MM.1S (cell line): ENCODE results near the gene IFIT1.
"Not testable (repeated sequence)": the region's sequence is repeated elsewhere in the genome, so short reads cannot be mapped to it uniquely, and the experiment has no call there.

Experiments
- DNase-seq: peaks from one replicate; pipeline ENCODE4 v3.0.0-alpha.2; 2015
- H2AFZ ChIP-seq: fragments of 300-600 bp; sonication (generic); 2 replicates; pipeline ENCODE4 v1.6.0; 2016; ENCODE audit warnings: antibody characterized with exemption, low read length
- H3F3A ChIP-seq: fragments of 300-600 bp; sonication (generic); 2 replicates; pipeline ENCODE4 v1.6.1; 2016; ENCODE audit warnings: mild to moderate bottlenecking, antibody characterized with exemption, low read length, moderate library complexity, mixed read lengths; ENCODE audit not compliant: insufficient read depth
- H3K27ac ChIP-seq: fragments of 300-600 bp; sonication (generic); 2 replicates; pipeline ENCODE4 v1.5.1; 2016; ENCODE audit warnings: mild to moderate bottlenecking, low read length
- H3K27me3 ChIP-seq: fragments of 300-600 bp; sonication (generic); replicated peaks from 2 replicates; pipeline ENCODE4 v1.6.0; 2016; ENCODE audit warnings: low read length; ENCODE audit not compliant: insufficient read depth
- H3K36me3 ChIP-seq: fragments of 300-600 bp; sonication (generic); replicated peaks from 2 replicates; pipeline ENCODE4 v1.6.1; 2016; ENCODE audit warnings: mild to moderate bottlenecking, low read length, mixed read lengths; ENCODE audit not compliant: insufficient read depth
- H3K4me1 ChIP-seq: fragments of 300-600 bp; sonication (generic); 2 replicates; pipeline ENCODE4 v1.6.1; 2016; ENCODE audit warnings: low read length, mixed read lengths
- H3K4me2 ChIP-seq: fragments of 300-600 bp; sonication (generic); 2 replicates; pipeline ENCODE4 v1.6.0; 2016; ENCODE audit warnings: low read depth, low read length
- H3K4me3 ChIP-seq: fragments of 300-600 bp; sonication (generic); 2 replicates; pipeline ENCODE4 v1.5.1; 2016; ENCODE audit warnings: low read length, mixed read lengths
- H3K79me2 ChIP-seq: fragments of 300-600 bp; sonication (generic); 2 replicates; pipeline ENCODE4 v1.6.1; 2016; ENCODE audit warnings: mixed run types, low read length, mixed read lengths
- H3K9ac ChIP-seq: fragments of 300-600 bp; sonication (generic); 2 replicates; pipeline ENCODE4 v1.6.1; 2016; ENCODE audit warnings: low read length, mixed read lengths
- H3K9me2 ChIP-seq: fragments of 300-600 bp; sonication (generic); replicated peaks from 2 replicates; pipeline ENCODE4 v1.6.1; 2016; ENCODE audit warnings: mild to moderate bottlenecking, low read length, mixed read lengths; ENCODE audit not compliant: insufficient read depth
- H3K9me3 ChIP-seq: fragments of 300-600 bp; sonication (generic); replicated peaks from 2 replicates; pipeline ENCODE4 v1.6.1; 2016; ENCODE audit warnings: mild to moderate bottlenecking, low read length, mixed read lengths; ENCODE audit not compliant: insufficient read depth
- H4K20me1 ChIP-seq: fragments of 300-600 bp; sonication (generic); 2 replicates; pipeline ENCODE4 v1.6.1; 2016; ENCODE audit warnings: mild to moderate bottlenecking, low read length, moderate library complexity, mixed read lengths; ENCODE audit not compliant: insufficient read depth
- CTCF ChIP-seq: fragments of 300-600 bp; sonication (generic); IDR thresholded peaks from 2 replicates; pipeline ENCODE4 v1.5.1; 2016; ENCODE audit warnings: antibody characterized with exemption, low read length, mixed read lengths
- EZH2 ChIP-seq: fragments of 300-600 bp; sonication (generic); optimal IDR thresholded peaks from 2 replicates; pipeline ENCODE3; 2017; ENCODE audit warnings: low read depth, mild to moderate bottlenecking, antibody characterized with exemption, low read length, mixed read lengths
- EZH2phosphoT487 ChIP-seq: fragments of 300-600 bp; sonication (generic); IDR thresholded peaks from 2 replicates; pipeline ENCODE4 v1.6.1; 2018; ENCODE audit warnings: antibody characterized with exemption, low read length

Gene IFIT1

GRCh38 chr10:89403043-89403442 is 10.6 kb downstream of the IFIT1 start:
- H3K79me2 ChIP-seq = no peaks in the 10 kb centered on the region
- no peaks in the 10 kb centered on the region for H3K27me3 ChIP-seq
- DNase-seq = no peak

DNA sequence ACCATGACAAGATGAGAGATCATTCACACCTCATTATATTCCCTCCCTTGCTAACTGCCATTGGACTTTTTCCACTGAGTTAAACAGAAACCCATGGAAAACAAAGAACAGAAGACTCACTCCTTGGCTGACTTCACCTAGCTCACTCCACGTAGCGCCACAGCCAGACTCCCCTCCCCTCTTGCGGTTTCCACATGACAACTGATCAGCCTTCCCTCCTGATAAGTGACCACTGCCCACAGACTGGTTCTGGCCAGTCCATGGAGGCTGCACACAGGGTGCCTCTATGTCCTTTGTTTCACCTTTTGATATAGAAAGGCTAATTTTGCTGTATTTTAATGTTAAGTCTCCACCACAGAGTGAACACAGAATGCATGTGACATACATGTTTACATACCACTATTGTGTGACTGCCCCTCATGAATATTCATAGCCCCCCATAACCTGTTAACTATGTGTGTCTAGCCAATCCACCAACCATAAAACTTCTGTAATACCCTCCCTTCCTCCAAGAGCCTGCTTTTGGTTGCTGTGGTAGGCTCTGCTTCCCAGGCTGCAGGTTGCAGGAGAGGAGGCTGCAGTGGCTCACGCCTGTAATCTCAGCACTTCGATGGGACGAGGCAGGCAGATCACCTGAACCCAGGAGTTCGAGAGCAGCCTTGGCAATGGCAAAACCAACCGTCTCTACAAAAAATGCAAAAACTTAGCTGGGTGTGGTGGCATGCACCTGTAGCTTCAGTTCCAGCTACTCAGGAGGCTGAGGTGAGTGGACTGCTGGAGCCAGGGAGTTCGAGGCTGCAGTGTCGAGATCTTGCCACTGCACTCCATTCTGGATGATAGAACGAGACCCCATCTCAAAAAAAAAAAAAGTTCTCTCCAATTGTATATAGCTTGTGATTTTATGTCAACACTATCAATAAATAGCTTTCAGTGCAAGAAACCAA is 12.0 kb downstream of the IFIT1 start:
- Histone ChIP-seq H3K9me2 (no peaks in the 10 kb centered on the region), H3K4me3 (no peak overlapping the region), H3K36me3 (no peaks in the 10 kb centered on the region), H4K20me1 (no peaks in the 10 kb centered on the region), H3K79me2 (no peaks in the 10 kb centered on the region), H3K27ac (no peak overlapping the region), H3K27me3 (no peaks in the 10 kb centered on the region), H3K4me1 (no peaks in the 10 kb centered on the region), H3K4me2 (no peak overlapping the region), H3F3A (no peaks in the 10 kb centered on the region), H3K9me3 (no peaks in the 10 kb centered on the region), H3K9ac (no peak overlapping the region), H2AFZ (no peak overlapping the region)
- TF ChIP-seq EZH2 (no peak), CTCF (no peak), EZH2phosphoT487 (no peak)
- DNase-seq = no peak

More at GRCh38 chr10:89403043-89403442, 10.6 kb downstream of the IFIT1 start:
- no peaks in the 10 kb centered on the region for H3K36me3 ChIP-seq
- H3K9ac ChIP-seq = no peak overlapping the region
- no peak overlapping the region for H3K4me3 ChIP-seq
- H3F3A ChIP-seq = no peaks in the 10 kb centered on the region
- no peak overlapping the region for H3K4me2 ChIP-seq
- H3K27ac ChIP-seq = no peak overlapping the region
- no peaks in the 10 kb centered on the region for H3K9me2 ChIP-seq
- no peak overlapping the region for H2AFZ ChIP-seq
- TF ChIP-seq EZH2 = no peak
- TF ChIP-seq CTCF = no peak
- TF ChIP-seq EZH2phosphoT487 = no peak
- H4K20me1 ChIP-seq = no peaks in the 10 kb centered on the region
- no peaks in the 10 kb centered on the region for H3K9me3 ChIP-seq
- no peaks in the 10 kb centered on the region for H3K4me1 ChIP-seq

DNA sequence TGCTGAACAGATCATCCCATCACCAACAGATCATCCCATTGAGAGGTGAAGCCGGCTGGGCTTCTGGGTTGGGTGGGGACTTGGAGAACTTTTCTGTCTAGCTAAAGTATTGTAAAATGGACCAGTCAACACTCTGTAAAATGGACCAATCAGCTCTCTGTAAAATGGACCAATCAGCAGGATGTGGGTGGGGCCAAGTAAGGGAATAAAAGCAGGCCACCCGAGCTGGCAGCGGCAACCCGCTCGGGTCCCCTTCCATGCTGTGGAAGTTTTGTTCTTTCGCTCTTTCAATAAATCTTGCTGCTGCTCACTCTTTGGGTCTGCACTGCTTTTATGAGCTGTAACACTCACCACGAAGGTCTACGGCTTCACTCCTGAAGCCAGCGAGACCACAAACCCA is 13.8 kb downstream of the IFIT1 start:
- H3K27ac ChIP-seq, H2AFZ ChIP-seq, H3K9ac ChIP-seq, H3K79me2 ChIP-seq, H3K36me3 ChIP-seq, H3K9me3 ChIP-seq, H3K4me2 ChIP-seq, H3F3A ChIP-seq, H4K20me1 ChIP-seq, H3K27me3 ChIP-seq, H3K4me1 ChIP-seq, DNase-seq, H3K9me2 ChIP-seq, H3K4me3 ChIP-seq: not testable (repeated sequence)

GRCh38 chr10:89407792-89408191 is 15.4 kb downstream of the IFIT1 start:
- not testable (repeated sequence) for H3F3A ChIP-seq, H3K36me3 ChIP-seq

DNA sequence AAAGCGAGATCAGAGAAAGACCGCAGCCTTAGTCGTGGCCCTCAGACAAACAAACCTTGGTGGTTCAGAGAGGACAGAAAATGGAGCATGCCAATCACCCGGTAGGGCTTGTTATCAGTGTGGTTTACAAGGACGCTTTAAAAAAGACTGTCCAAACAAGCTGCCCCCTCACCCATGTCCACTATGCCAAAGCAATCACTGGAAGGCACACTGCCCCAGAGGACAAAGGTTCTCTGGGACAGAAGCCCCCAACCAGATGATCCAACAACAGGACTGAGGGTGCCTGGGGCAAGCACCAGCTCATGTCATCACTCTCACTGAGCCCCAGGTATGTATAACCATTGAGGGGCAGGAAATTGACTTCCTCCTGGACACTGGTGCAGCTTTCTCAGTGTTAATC is 16.9 kb downstream of the IFIT1 start:
- not testable (repeated sequence) for H3F3A ChIP-seq, H3K4me3 ChIP-seq, H3K4me2 ChIP-seq, H3K27ac ChIP-seq, H2AFZ ChIP-seq, H3K79me2 ChIP-seq, H3K27me3 ChIP-seq, H3K9me3 ChIP-seq, H3K4me1 ChIP-seq, H3K9ac ChIP-seq, H3K9me2 ChIP-seq, H3K36me3 ChIP-seq, H4K20me1 ChIP-seq, DNase-seq

More at GRCh38 chr10:89407792-89408191, 15.4 kb downstream of the IFIT1 start:
- H3K4me1 ChIP-seq, H3K27me3 ChIP-seq, H3K9ac ChIP-seq, H3K79me2 ChIP-seq, H2AFZ ChIP-seq, H4K20me1 ChIP-seq, H3K9me3 ChIP-seq, H3K27ac ChIP-seq, H3K4me2 ChIP-seq, H3K4me3 ChIP-seq, DNase-seq, H3K9me2 ChIP-seq: not testable (repeated sequence)

- not testable (repeated sequence) for H3K36me3 ChIP-seq, H3K9me2 ChIP-seq, H3K4me3 ChIP-seq, H3K4me1 ChIP-seq, DNase-seq, H2AFZ ChIP-seq, H3K27ac ChIP-seq, H4K20me1 ChIP-seq, H3K4me2 ChIP-seq, H3K9ac ChIP-seq, H3K27me3 ChIP-seq, H3F3A ChIP-seq, H3K9me3 ChIP-seq
- H3K79me2 ChIP-seq = peaks cover 11% of the 10 kb centered on the region
These were observed 18.1 kb downstream of the IFIT1 start for GRCh38 chr10:89410551-89410950.
